Left lung (tissue), 10 donors: Measurements from ENCODE around the gene PIERCE2. TPM values are rescaled to one million over a fixed set of nuclear protein-coding genes. Genes with fewer than 3 reads are reported as not detected.
"Not testable (repeated sequence)": the region's sequence is repeated elsewhere in the genome, so short reads cannot be mapped to it uniquely, and the experiment has no call there.

ENCODE experiments used
- ATAC-seq: fragments of 200-7000 bp; cut with Tn5 transposase; one replicate; pipeline ENCODE4 v1.9.1; 2020; ENCODE audit warnings: moderate library complexity
- DNase-seq, 4 donors: peaks; one replicate each; pipeline ENCODE4 v3.0.0-alpha.2; 2013 to 2020
- H3K27ac ChIP-seq, 2 donors: fragments of 200-600 bp; sonication (generic) in 1 of 2; one replicate each; pipeline versions ENCODE4 v1.5.0 to v1.8.0; 2020 to 2021
- H3K27me3 ChIP-seq, 2 donors: fragments of 200-600 bp; sonication (generic) in 1 of 2; one replicate each; pipeline versions ENCODE4 v1.5.0 to v1.8.0; 2020 to 2021
- H3K36me3 ChIP-seq, 2 donors: fragments of 200-600 bp; sonication (generic) in 1 of 2; one replicate each; pipeline versions ENCODE4 v1.5.0 to v1.8.0; 2020 to 2021
- H3K4me1 ChIP-seq, 2 donors: fragments of 200-600 bp; one replicate each; pipeline ENCODE4 v1.8.0; 2021
- H3K4me3 ChIP-seq, 2 donors: fragments of 200-600 bp; sonication (generic) in 1 of 2; one replicate each; pipeline versions ENCODE4 v1.5.0 to v1.8.0; 2020 to 2021; ENCODE audit warnings: mild to moderate bottlenecking in 1 of 2
- H3K9me3 ChIP-seq, 2 donors: fragments of 200-600 bp; sonication (generic) in 1 of 2; one replicate each; pipeline versions ENCODE4 v1.5.0 to v1.8.0; 2020 to 2021
- intact Hi-C, 2 donors: fragments of 100-400 bp; cut with DNase I; formaldehyde crosslinking; loops; one replicate each; pipeline versions ENCODE4 v1.11.2 to v1.14.2; 2022
- polyA plus RNA-seq, 6 donors: library from polyadenylated mRNA; unstranded; fragments of 120-200 nt; gene quantifications; one replicate each; pipeline ENCODE4 v1.2.1, GENCODE V29; 2013; ENCODE audit not compliant: insufficient read length in 6 of 6
- total RNA-seq, 2 donors: library from RNA; stranded (reverse); fragmentation: NEBNext Ultra II Directional; extraction: Animal tissue kit (Norgen Biotek cat#: 25700); gene quantifications; one replicate each; pipeline ENCODE4 v1.2.1, GENCODE V29; 2021
- TF ChIP-seq, protein P1 (sequence below), 2 donors: fragments of 200-600 bp; sonication (generic) in 1 of 2; IDR thresholded peaks; one replicate each; pipeline versions ENCODE4 v1.5.0 to v1.8.0; 2021; ENCODE audit warnings: antibody characterized with exemption in 2 of 2
- donor health status: DM: no; HTN: yes; CAD: no.
- donor health status: DM: no; HTN: no; CAD: no.

The PIERCE2 gene
- total and polyA plus RNA-seq, 8 donors = 1.8 to 3.9 (median 3.3) TPM

DNA sequence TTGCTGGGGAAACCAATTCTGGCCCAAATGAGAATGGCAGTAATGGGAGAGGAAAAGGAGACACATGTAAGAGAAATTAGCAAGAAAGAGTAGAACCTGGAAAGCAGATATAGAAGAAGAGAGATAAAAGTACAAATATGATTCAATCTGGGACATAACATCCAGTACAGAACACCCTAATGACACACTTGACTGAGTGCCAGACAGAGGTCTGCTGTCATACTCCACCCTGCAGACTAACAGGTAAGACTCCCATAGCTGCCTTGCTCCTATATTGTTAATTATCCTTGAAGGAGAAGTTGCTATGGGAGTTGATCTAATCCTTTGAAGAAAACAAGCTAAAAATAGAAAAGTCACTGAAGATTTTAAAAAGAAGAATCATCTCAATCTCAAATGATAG is 21.3 kb upstream of the PIERCE2 start:
- no peaks in the 10 kb centered on the region for H3K9me3 ChIP-seq
- H3K4me1 ChIP-seq = no peaks in the 10 kb centered on the region
- no peak overlapping the region for H3K4me3 ChIP-seq
- DNase-seq (no peak), ATAC-seq (no peak)
- H3K27me3 ChIP-seq = no peaks in the 10 kb centered on the region
- TF ChIP-seq, protein P1, sequence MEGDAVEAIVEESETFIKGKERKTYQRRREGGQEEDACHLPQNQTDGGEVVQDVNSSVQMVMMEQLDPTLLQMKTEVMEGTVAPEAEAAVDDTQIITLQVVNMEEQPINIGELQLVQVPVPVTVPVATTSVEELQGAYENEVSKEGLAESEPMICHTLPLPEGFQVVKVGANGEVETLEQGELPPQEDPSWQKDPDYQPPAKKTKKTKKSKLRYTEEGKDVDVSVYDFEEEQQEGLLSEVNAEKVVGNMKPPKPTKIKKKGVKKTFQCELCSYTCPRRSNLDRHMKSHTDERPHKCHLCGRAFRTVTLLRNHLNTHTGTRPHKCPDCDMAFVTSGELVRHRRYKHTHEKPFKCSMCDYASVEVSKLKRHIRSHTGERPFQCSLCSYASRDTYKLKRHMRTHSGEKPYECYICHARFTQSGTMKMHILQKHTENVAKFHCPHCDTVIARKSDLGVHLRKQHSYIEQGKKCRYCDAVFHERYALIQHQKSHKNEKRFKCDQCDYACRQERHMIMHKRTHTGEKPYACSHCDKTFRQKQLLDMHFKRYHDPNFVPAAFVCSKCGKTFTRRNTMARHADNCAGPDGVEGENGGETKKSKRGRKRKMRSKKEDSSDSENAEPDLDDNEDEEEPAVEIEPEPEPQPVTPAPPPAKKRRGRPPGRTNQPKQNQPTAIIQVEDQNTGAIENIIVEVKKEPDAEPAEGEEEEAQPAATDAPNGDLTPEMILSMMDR (IDR thresholded peaks at IDR 0.05) = no peak
- no peak overlapping the region for H3K27ac ChIP-seq
- intact Hi-C loops = no loop called here
- peaks cover 0 to 50% of the 10 kb centered on the region in 2 donors for H3K36me3 ChIP-seq

DNA sequence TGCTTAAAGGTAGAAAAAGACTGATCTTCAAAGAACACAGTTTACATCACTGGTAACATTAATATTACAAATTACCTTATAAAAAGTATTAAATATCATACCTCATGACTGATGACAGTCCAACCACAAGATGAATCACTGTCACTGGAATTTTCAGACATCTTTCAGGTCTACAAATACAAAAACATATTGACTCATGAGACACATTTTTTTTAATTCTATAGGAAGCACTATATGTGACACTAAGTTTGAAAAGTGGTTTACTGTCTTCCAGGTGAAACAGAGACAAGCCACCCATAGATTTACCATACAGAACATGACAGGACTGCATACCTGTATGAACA is 19.1 kb upstream of the PIERCE2 start:
- Histone ChIP-seq H3K4me3 (no peak overlapping the region), H3K36me3 (peaks cover 0 to 34% of the 10 kb centered on the region in 2 donors), H3K4me1 (peaks cover 0 to 1% of the 10 kb centered on the region in 2 donors), H3K9me3 (no peaks in the 10 kb centered on the region), H3K27ac (peak overlapping the region in 1 of 2 donors; percentile 30), H3K27me3 (no peaks in the 10 kb centered on the region)
- intact Hi-C loops = no loop called here
- DNase-seq (no peak), ATAC-seq (no peak)
- TF ChIP-seq, protein P1 (IDR thresholded peaks at IDR 0.05) = no peak

GRCh38 chr15:55394694-55395093 is 13.6 kb upstream of the PIERCE2 start:
- peaks cover 0 to 15% of the 10 kb centered on the region in 2 donors for H3K4me1 ChIP-seq

DNA sequence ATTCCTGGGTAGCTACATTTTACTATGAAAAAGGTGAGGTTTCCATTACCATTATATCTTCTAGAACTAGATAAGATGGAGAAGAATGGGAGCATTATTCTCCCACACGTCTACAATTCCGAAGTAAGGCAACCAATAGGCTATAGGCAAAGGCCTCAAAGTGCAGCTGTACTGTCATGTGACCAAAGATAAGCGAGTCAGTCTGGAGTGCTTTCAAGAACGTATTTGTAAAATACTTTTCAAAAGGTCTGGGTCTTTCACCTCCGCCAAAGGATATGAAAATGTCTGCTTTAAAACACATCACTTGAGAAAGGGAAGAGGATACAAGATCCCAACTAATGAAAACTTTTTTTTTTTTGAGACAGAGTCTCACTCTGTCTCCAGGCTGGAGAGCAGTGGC is 10.1 kb upstream of the PIERCE2 start:
- DNase-seq (no peak), ATAC-seq (no peak)
- H3K27me3 ChIP-seq = no peaks in the 10 kb centered on the region
- TF ChIP-seq, protein P1 (IDR thresholded peaks at IDR 0.05) = no peak
- H3K27ac ChIP-seq = no peak overlapping the region
- H3K36me3 ChIP-seq = peaks cover 0 to 4% of the 10 kb centered on the region in 2 donors
- intact Hi-C loops = no loop called here
- H3K4me3 ChIP-seq = no peak overlapping the region
- peaks cover 4 to 38% of the 10 kb centered on the region in 2 donors for H3K4me1 ChIP-seq
- H3K9me3 ChIP-seq = no peaks in the 10 kb centered on the region

More at GRCh38 chr15:55394694-55395093, 13.6 kb upstream of the PIERCE2 start:
- Histone ChIP-seq H3K27ac (peak overlapping the region in 1 of 2 donors; percentile 72), H3K9me3 (no peaks in the 10 kb centered on the region), H3K36me3 (peaks cover 0 to 4% of the 10 kb centered on the region in 2 donors), H3K4me3 (no peak overlapping the region), H3K27me3 (no peaks in the 10 kb centered on the region)
- ATAC-seq = no peak
- no peak for DNase-seq
- intact Hi-C loops = no loop called here
- TF ChIP-seq, protein P1 (IDR thresholded peaks at IDR 0.05) = no peak

- H3K4me3 ChIP-seq, DNase-seq, H3K36me3 ChIP-seq, intact Hi-C loops, H3K27me3 ChIP-seq, ATAC-seq, H3K9me3 ChIP-seq, H3K27ac ChIP-seq: not testable (repeated sequence)
- H3K4me1 ChIP-seq = peaks cover 13 to 47% of the 10 kb centered on the region in 2 donors
These were observed 8.2 kb upstream of the PIERCE2 start for GRCh38 chr15:55400050-55400449.

DNA sequence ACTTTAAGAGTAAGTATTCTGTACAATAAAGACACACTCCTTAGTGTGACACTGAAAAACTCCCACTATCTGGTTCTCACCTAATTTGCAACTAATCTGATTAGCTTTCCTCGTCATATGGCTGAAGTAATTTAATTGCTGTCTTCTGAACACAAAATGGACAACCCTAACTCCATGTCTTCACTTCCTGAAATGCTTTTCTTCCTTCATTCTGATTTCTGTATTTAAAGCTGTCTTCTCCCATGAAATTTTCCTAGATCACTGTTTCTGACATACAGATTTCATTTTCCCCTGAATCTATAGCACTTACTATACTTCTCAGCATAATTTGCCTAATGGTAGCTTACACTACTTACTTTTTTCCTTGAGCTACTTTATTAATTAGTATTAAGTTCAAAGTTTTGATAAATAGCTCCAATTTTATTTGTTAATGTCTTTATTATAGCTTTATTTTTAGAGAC is 6.5 kb upstream of the PIERCE2 start:
- Histone ChIP-seq H3K36me3 (peaks cover 0 to 4% of the 10 kb centered on the region in 2 donors), H3K4me3 (no peak overlapping the region), H3K27me3 (no peaks in the 10 kb centered on the region), H3K4me1 (peaks cover 18 to 59% of the 10 kb centered on the region in 2 donors), H3K27ac (peak overlapping the region in 1 of 2 donors; percentile 80), H3K9me3 (no peaks in the 10 kb centered on the region)
- DNase-seq = no peak
- no peak for ATAC-seq
- TF ChIP-seq, protein P1 (IDR thresholded peaks at IDR 0.05) = no peak
- intact Hi-C loops = no loop called here
